HG02852 (cell line): ENCODE data around the gene VSTM2L.

ENCODE experiments used
- ATAC-seq: cut with Tn5 transposase; IDR thresholded peaks from one replicate; pipeline ENCODE4 v1.9.1; 2021; ENCODE audit warnings: mild to moderate bottlenecking, moderate library complexity; ENCODE audit not compliant: unreplicated experiment

The VSTM2L gene

GRCh38 chr20:37899105-37900045, 3.6 kb upstream of the VSTM2L start:
- no peak for ATAC-seq

GRCh38 chr20:37901240-37901639, 1.7 kb upstream of the VSTM2L start:
- no peak for ATAC-seq

- ATAC-seq, result no peak
Measured at GRCh38 chr20:37901654-37902503, 1.0 kb upstream of the VSTM2L start.

GRCh38 chr20:37903317-37904007, 535 bp downstream of the VSTM2L start:
- no peak for ATAC-seq

- ATAC-seq, result no peak
Measured at GRCh38 chr20:37904008-37904642, 1.2 kb downstream of the VSTM2L start.

GRCh38 chr20:37904845-37905373, 2.0 kb downstream of the VSTM2L start:
- ATAC-seq, result no peak

GRCh38 chr20:37905671-37906613, 3.0 kb downstream of the VSTM2L start:
- ATAC-seq, result no peak

GRCh38 chr20:37907330-37907676, 4.4 kb downstream of the VSTM2L start:
- no peak for ATAC-seq

- ATAC-seq, result no peak
Measured at GRCh38 chr20:37907677-37908401, 4.9 kb downstream of the VSTM2L start.

GRCh38 chr20:37911261-37911660, 8.3 kb downstream of the VSTM2L start:
- ATAC-seq, result no peak

- ATAC-seq, result no peak
Measured at GRCh38 chr20:37911838-37912281, 8.9 kb downstream of the VSTM2L start.

GRCh38 chr20:37912874-37913273, 9.9 kb downstream of the VSTM2L start:
- ATAC-seq, result no peak

- no peak for ATAC-seq
Measured at GRCh38 chr20:37913567-37914366, 10.8 kb downstream of the VSTM2L start.

- no peak for ATAC-seq
Measured at GRCh38 chr20:37914367-37914671, 11.4 kb downstream of the VSTM2L start.

GRCh38 chr20:37914672-37915433, 11.9 kb downstream of the VSTM2L start:
- ATAC-seq, result no peak

- no peak for ATAC-seq
Measured at GRCh38 chr20:37915434-37915787, 12.5 kb downstream of the VSTM2L start.

- no peak for ATAC-seq
Measured at GRCh38 chr20:37915800-37916570, 13.1 kb downstream of the VSTM2L start.
